NB4 (cell line): ENCODE measurements around the gene IL32.

Source experiments
- CTCF ChIP-seq: IDR thresholded peaks from one replicate; pipeline ENCODE4 v1.5.1; 2012; ENCODE audit warnings: low read depth, low read length
- MYC ChIP-seq: IDR thresholded peaks from 2 replicates; pipeline ENCODE4 v1.6.1; 2011; ENCODE audit warnings: low read depth, low read length
- POLR2A ChIP-seq: IDR thresholded peaks from 2 replicates; pipeline ENCODE4 v1.6.1; 2011; ENCODE audit warnings: mild to moderate bottlenecking; ENCODE audit not compliant: insufficient read length; ENCODE audit errors: extremely low read depth
- TF ChIP-seq, protein P1 (sequence below): IDR thresholded peaks from 2 replicates; pipeline ENCODE4 v1.6.1; 2011; ENCODE audit warnings: low read depth, low read length

- no peak for TF ChIP-seq POLR2A
- TF ChIP-seq CTCF = no peak
- TF ChIP-seq, protein P1, sequence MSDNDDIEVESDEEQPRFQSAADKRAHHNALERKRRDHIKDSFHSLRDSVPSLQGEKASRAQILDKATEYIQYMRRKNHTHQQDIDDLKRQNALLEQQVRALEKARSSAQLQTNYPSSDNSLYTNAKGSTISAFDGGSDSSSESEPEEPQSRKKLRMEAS = no peak
- no peak for TF ChIP-seq MYC
Measured at GRCh38 chr16:3076577-3076976, 11.1 kb downstream of the IL32 start.
